HCT116 (cell line): ENCODE results near the gene OCA2. TPM values are rescaled to one million over a fixed set of nuclear protein-coding genes. Genes with fewer than 3 reads are reported as not detected.

Source experiments
- ATAC-seq: fragments of 200-7000 bp; cut with Tn5 transposase; 2 replicates; pipeline ENCODE4 v1.9.1; 2020; ENCODE audit warnings: mild to moderate bottlenecking, moderate library complexity
- BruUV-seq: library from RNA; stranded (reverse); fragments of 400-500 nt; replicated peaks from 2 replicates; lab custom pipeline; 2021; lab: Mats Ljungman, UMichigan
- CTCF ChIA-PET: fragments of 300-600 bp; sonication (Branson Sonifier 250); formaldehyde crosslinking; loops from one replicate; lab custom pipeline; 2021; ENCODE audit warnings: antibody characterized with exemption; lab: Charles Lee
- POLR2A ChIA-PET: fragments of 300-600, 350-600 bp; sonication (Branson Sonifier 250); formaldehyde crosslinking; loops from one replicate; lab custom pipeline; 2021; ENCODE audit warnings: antibody characterized with exemption; lab: Charles Lee
- RAD21 ChIA-PET, 2 experiments: fragments of 300-600 bp; sonication (Branson Sonifier 250); formaldehyde crosslinking; loops; one replicate each; lab custom pipeline; 2023; ENCODE audit warnings: low total read pairs in 2 of 2; ENCODE audit not compliant: uncharacterized antibody in 2 of 2, unreplicated experiment in 2 of 2, low non-redundant PET in 1 of 2; lab: Charles Lee
- DNase-seq: peaks from one replicate; pipeline ENCODE4 v3.0.0-alpha.2; 2010; ENCODE audit warnings: low read depth, low spot score
- H2AFZ ChIP-seq: fragments of 200-600 bp; shearing (Covaris generic), sonication (generic); 2 replicates; pipeline ENCODE4 v1.6.1; 2017; ENCODE audit warnings: low read depth, mixed run types, mixed read lengths, antibody characterized with exemption, low read length; ENCODE audit not compliant: poor library complexity, severe bottlenecking
- H3K27ac ChIP-seq: 2 replicates; pipeline ENCODE4 v1.5.1; 2012; ENCODE audit warnings: low read depth, low read length
- H3K27me3 ChIP-seq: fragments of 200-600 bp; sonication (generic); 2 replicates; pipeline ENCODE4 v1.6.1; 2016; ENCODE audit warnings: mixed run types, low read length, mixed read lengths; ENCODE audit not compliant: insufficient read depth
- H3K36me3 ChIP-seq, 2 experiments: fragments of 200-500 bp in 1 of 2; fragments of 200-600 bp in 1 of 2; sonication (Bioruptor generic) in 1 of 2; sonication (generic) in 1 of 2; 2 replicates each; pipeline versions ENCODE4 v1.5.1 to v1.6.1; 2014 to 2016; ENCODE audit warnings: low read length in 2 of 2, inconsistent platforms in 1 of 2, mixed read lengths in 1 of 2, mixed run types in 1 of 2; ENCODE audit not compliant: insufficient read depth in 2 of 2, control insufficient read depth in 1 of 2
- H3K4me1 ChIP-seq, 2 experiments: fragments of 200-600 bp in 1 of 2; sonication (generic) in 1 of 2; 2 replicates each; pipeline versions ENCODE4 v1.5.1 to v1.6.1; 2012 to 2017; ENCODE audit warnings: low read length in 2 of 2, inconsistent platforms in 1 of 2, mild to moderate bottlenecking in 1 of 2, mixed read lengths in 1 of 2, mixed run types in 1 of 2, moderate library complexity in 1 of 2; ENCODE audit not compliant: insufficient read depth in 2 of 2, control insufficient read depth in 1 of 2
- H3K4me2 ChIP-seq: fragments of 200-600 bp; sonication (generic); 2 replicates; pipeline ENCODE4 v1.6.1; 2017; ENCODE audit warnings: mixed run types, low read length, mixed read lengths
- H3K4me3 ChIP-seq, 2 experiments: fragments of 200-600 bp in 1 of 2; sonication (generic) in 1 of 2; replicated peaks in 1 of 2; 2 replicates each; pipeline ENCODE4 v1.5.1; 2011 to 2016; ENCODE audit warnings: low read length in 2 of 2, control low read depth in 1 of 2, low read depth in 1 of 2, mild to moderate bottlenecking in 1 of 2, mixed read lengths in 1 of 2, mixed run types in 1 of 2
- H3K79me2 ChIP-seq: fragments of 200-600 bp; sonication (generic); 2 replicates; pipeline ENCODE4 v1.6.1; 2017; ENCODE audit warnings: mild to moderate bottlenecking, mixed run types, low read length, moderate library complexity, mixed read lengths; ENCODE audit not compliant: insufficient read depth
- H3K9ac ChIP-seq: fragments of 200-600 bp; sonication (generic); 2 replicates; pipeline ENCODE4 v1.6.1; 2016; ENCODE audit warnings: low read length, mixed read lengths
- H3K9me2 ChIP-seq: fragments of 200-600 bp; sonication (generic), shearing (Covaris generic); 2 replicates; pipeline ENCODE4 v1.6.1; 2017; ENCODE audit warnings: mixed run types, mild to moderate bottlenecking, moderate library complexity; ENCODE audit not compliant: insufficient read depth
- H3K9me3 ChIP-seq, 2 experiments: fragments of 200-500 bp in 1 of 2; fragments of 200-600 bp in 1 of 2; sonication (Bioruptor generic) in 1 of 2; sonication (generic) in 1 of 2; 2 replicates each; pipeline ENCODE4 v1.6.1; 2014 to 2017; ENCODE audit warnings: low read length in 2 of 2, mixed read lengths in 2 of 2, inconsistent platforms in 1 of 2, low read depth in 1 of 2, mild to moderate bottlenecking in 1 of 2, mixed run types in 1 of 2, moderate library complexity in 1 of 2; ENCODE audit not compliant: control insufficient read depth in 1 of 2, insufficient read depth in 1 of 2
- H4K20me1 ChIP-seq: fragments of 200-600 bp; sonication (generic), shearing (Covaris generic); 2 replicates; pipeline ENCODE4 v1.6.1; 2017; ENCODE audit warnings: mixed run types, mild to moderate bottlenecking, moderate library complexity; ENCODE audit not compliant: insufficient read depth
- CBX3 ChIP-seq: IDR thresholded peaks from 2 replicates; pipeline ENCODE4 v1.6.1; 2012; ENCODE audit warnings: low read depth
- CTCF ChIP-seq, 3 experiments: fragments of 200-600 bp in 1 of 3; sonication (generic) in 1 of 3; IDR thresholded peaks in 2 of 3; conservative IDR thresholded peaks in 1 of 3; 2 replicates each; pipeline ENCODE4 v1.5.1; 2012 to 2017; ENCODE audit warnings: low read depth in 2 of 3, low read length in 2 of 3, antibody characterized with exemption in 1 of 3, borderline replicate concordance in 1 of 3, control low read depth in 1 of 3, mild to moderate bottlenecking in 1 of 3, mixed read lengths in 1 of 3, mixed run types in 1 of 3, moderate library complexity in 1 of 3; ENCODE audit not compliant: insufficient read depth in 1 of 3
- EGR1 ChIP-seq: IDR thresholded peaks from 2 replicates; pipeline ENCODE4 v1.6.1; 2012; ENCODE audit warnings: low read depth
- ELF1 ChIP-seq: IDR thresholded peaks from 2 replicates; pipeline ENCODE4 v1.6.1; 2012; ENCODE audit warnings: low read depth, borderline replicate concordance
- EZH2 ChIP-seq: fragments of 200-600 bp; sonication (generic); IDR thresholded peaks from 2 replicates; pipeline ENCODE4 v1.6.1; 2017; ENCODE audit warnings: antibody characterized with exemption, mixed run types
- JUND ChIP-seq: IDR thresholded peaks from 2 replicates; pipeline ENCODE4 v1.6.1; 2012
- POLR2A ChIP-seq: IDR thresholded peaks from 2 replicates; pipeline ENCODE4 v1.7.0; 2011; ENCODE audit warnings: borderline replicate concordance; ENCODE audit not compliant: insufficient read depth, insufficient read length; ENCODE audit errors: extremely low read depth
- RAD21 ChIP-seq: IDR thresholded peaks from 2 replicates; pipeline ENCODE4 v1.6.1; 2012; ENCODE audit warnings: low read depth, mild to moderate bottlenecking
- SIN3A ChIP-seq: IDR thresholded peaks from 2 replicates; pipeline ENCODE4 v1.6.1; 2012; ENCODE audit warnings: low read depth
- SP1 ChIP-seq: IDR thresholded peaks from 2 replicates; pipeline ENCODE4 v1.6.1; 2012; ENCODE audit warnings: low read depth
- TCF7L2 ChIP-seq: IDR thresholded peaks from 2 replicates; pipeline ENCODE4 v1.7.0; 2011; ENCODE audit warnings: borderline replicate concordance, inconsistent platforms; ENCODE audit not compliant: insufficient read depth, insufficient read length; ENCODE audit errors: extremely low read depth
- YY1 ChIP-seq: IDR thresholded peaks from 2 replicates; pipeline ENCODE4 v1.6.1; 2011; ENCODE audit warnings: low read length, low read depth, moderate library complexity, mild to moderate bottlenecking; ENCODE audit not compliant: insufficient replicate concordance; ENCODE audit errors: extremely low read depth
- ZFX ChIP-seq: fragments of 450-650 bp; IDR thresholded peaks from 2 replicates; pipeline ENCODE4 v1.6.1; 2017
- ZNF274 ChIP-seq: fragments of 200-500 bp; sonication (Bioruptor generic); IDR thresholded peaks from 2 replicates; pipeline ENCODE4 v1.6.1; 2014; ENCODE audit warnings: mild to moderate bottlenecking, low read depth, low read length, inconsistent platforms
- intact Hi-C: fragments of 100-400 bp; cut with micrococcal nuclease; formaldehyde crosslinking; loops from 2 replicates; pipeline ENCODE4 v1.10.0; 2022
- total RNA-seq: library from RNA; stranded (reverse); gene quantifications from one replicate; pipeline ENCODE4 v1.2.1, GENCODE V29; 2021; ENCODE audit not compliant: unreplicated experiment
- TF ChIP-seq, protein P1 (sequence below): IDR thresholded peaks from 2 replicates; pipeline ENCODE4 v1.6.1; 2012
- TF ChIP-seq, protein P2 (sequence below): IDR thresholded peaks from 2 replicates; pipeline ENCODE4 v1.6.1; 2012

OCA2 gene
- total RNA-seq, 1 experiment from 2014 or later: not detected

GRCh38 chr15:28024889-28025250, 74.2 kb downstream of the OCA2 start:
- H3K79me2 ChIP-seq: no peaks in the 10 kb centered on the region
- RAD21 ChIA-PET: no interaction called here
- no peaks in the 10 kb centered on the region for H3K36me3 ChIP-seq
- ATAC-seq: no peak
- H4K20me1 ChIP-seq: no peaks in the 10 kb centered on the region
- H3K9ac ChIP-seq: no peak overlapping the region
- no peaks in the 10 kb centered on the region for H3K9me2 ChIP-seq
- POLR2A ChIA-PET: no interaction called here
- H3K27ac ChIP-seq: no peak overlapping the region
- H2AFZ ChIP-seq: no peak overlapping the region
- H3K4me2 ChIP-seq: no peak overlapping the region
- TF ChIP-seq JUND (no peak), RAD21 (no peak), EGR1 (no peak), CBX3 (no peak), ZFX (no peak), CTCF (IDR thresholded peaks at IDR 0.05 in 2 of 3, conservative IDR thresholded peaks at IDR 0.05 in 1 of 3; ENCODE audit: borderline replicate concordance in 1 of 3, insufficient read depth in 1 of 3, low read depth in 2 of 3, low read length in 2 of 3) (no peak), SIN3A (no peak), EZH2 (no peak), POLR2A (no peak), ZNF274 (no peak), YY1 (no peak), ELF1 (no peak), SP1 (no peak), TCF7L2 (no peak)
- TF ChIP-seq, protein P1, sequence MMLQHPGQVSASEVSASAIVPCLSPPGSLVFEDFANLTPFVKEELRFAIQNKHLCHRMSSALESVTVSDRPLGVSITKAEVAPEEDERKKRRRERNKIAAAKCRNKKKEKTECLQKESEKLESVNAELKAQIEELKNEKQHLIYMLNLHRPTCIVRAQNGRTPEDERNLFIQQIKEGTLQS: no peak
- TF ChIP-seq, protein P2, sequence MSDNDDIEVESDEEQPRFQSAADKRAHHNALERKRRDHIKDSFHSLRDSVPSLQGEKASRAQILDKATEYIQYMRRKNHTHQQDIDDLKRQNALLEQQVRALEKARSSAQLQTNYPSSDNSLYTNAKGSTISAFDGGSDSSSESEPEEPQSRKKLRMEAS: no peak
- TF ChIP-seq, all 23 proteins: peak for 0
- H3K9me3 ChIP-seq: no peaks in the 10 kb centered on the region
- CTCF ChIA-PET: no interaction called here
- DNase-seq: no peak
- BruUV-seq: no TSS peak
- H3K4me1 ChIP-seq: no peaks in the 10 kb centered on the region
- intact Hi-C loops: no loop called here
- H3K4me3 ChIP-seq: no peak overlapping the region
- no peaks in the 10 kb centered on the region for H3K27me3 ChIP-seq
